SH-SY5Y (cell line): Measurements from ENCODE around the gene RIT2.

Experiments
- GATA2 ChIP-seq: IDR thresholded peaks from 2 replicates; pipeline ENCODE4 v1.6.1; 2011; ENCODE audit warnings: mild to moderate bottlenecking, low read depth, low read length
- GATA3 ChIP-seq: IDR thresholded peaks from 2 replicates; pipeline ENCODE4 v1.6.1; 2011; ENCODE audit warnings: low read depth, mild to moderate bottlenecking, low read length, moderate library complexity

DNA sequence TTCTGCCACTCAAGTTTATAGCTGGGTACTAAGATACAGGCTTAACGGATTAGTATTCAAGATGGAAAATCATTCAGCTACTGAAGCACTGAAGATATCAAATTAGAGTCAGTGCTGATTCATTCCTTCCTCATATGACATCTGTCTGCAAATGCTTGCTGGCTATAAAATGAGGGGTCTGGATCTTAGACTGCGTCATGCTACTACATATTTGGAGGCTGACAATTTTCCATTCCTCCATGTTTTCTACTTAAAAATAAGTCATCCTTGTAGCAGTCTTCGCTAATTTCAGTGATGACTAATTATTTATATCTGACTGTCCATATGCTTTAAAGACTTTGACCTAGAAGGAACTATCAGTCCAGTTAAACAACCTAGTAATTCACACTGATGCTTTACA, 233.4 kb downstream of the RIT2 start:
- TF ChIP-seq GATA3, result no peak
- TF ChIP-seq GATA2, result no peak
